Left lobe of liver (tissue), 2 donors: ENCODE measurements around the gene LITAF. TPM values are rescaled to one million over a fixed set of nuclear protein-coding genes. Genes with fewer than 3 reads are reported as not detected.
A peak's percentile ranks its signal among the peaks of the same experiment; 100 is the strongest.
"Not testable (repeated sequence)": the region's sequence is repeated elsewhere in the genome, so short reads cannot be mapped to it uniquely, and the experiment has no call there.

Source experiments
- ATAC-seq: fragments of 200-7000 bp; cut with Tn5 transposase; one replicate; pipeline ENCODE4 v1.9.1; 2020; ENCODE audit warnings: mild to moderate bottlenecking, moderate library complexity
- DNase-seq: peaks from one replicate; pipeline ENCODE4 v3.0.0-alpha.2; 2020; ENCODE audit warnings: low spot score
- total RNA-seq: library from RNA; stranded (reverse); gene quantifications from one replicate; pipeline ENCODE4 v1.2.1, GENCODE V29; 2021
- donor health status: DM: no; HTN: no; CAD: no; lungs with moderate emphysema.
- donor health status: DM: no; HTN: yes; CAD: no.

The LITAF gene
- total RNA-seq, 1 donor from 2014 or later, result 47.0 TPM

- DNase-seq (no peak), ATAC-seq (no peak)
Measured at GRCh38 chr16:11580451-11581086, 6.2 kb downstream of the LITAF start.

GRCh38 chr16:11577290-11577660 lies 9.4 kb downstream of the LITAF start:
- DNase-seq, ATAC-seq: not testable (repeated sequence)

GRCh38 chr16:11576427-11577289 lies 10.1 kb downstream of the LITAF start:
- peak; percentile 22 for ATAC-seq
- no peak for DNase-seq

GRCh38 chr16:11575223-11575589 lies 11.5 kb downstream of the LITAF start:
- DNase-seq, result no peak
- peak; percentile 21 for ATAC-seq

GRCh38 chr16:11572301-11572995 lies 14.3 kb downstream of the LITAF start:
- DNase-seq (no peak), ATAC-seq (peak; percentile 43)

- DNase-seq (no peak), ATAC-seq (no peak)
Measured at GRCh38 chr16:11571549-11571948, 15.2 kb downstream of the LITAF start.

- DNase-seq (no peak), ATAC-seq (no peak)
Measured at GRCh38 chr16:11570806-11571205, 15.9 kb downstream of the LITAF start.

- DNase-seq, result no peak
- no peak for ATAC-seq
Measured at GRCh38 chr16:11570258-11570657, 16.5 kb downstream of the LITAF start.

GRCh38 chr16:11566398-11566797 lies 20.3 kb downstream of the LITAF start:
- DNase-seq (no peak), ATAC-seq (no peak)

GRCh38 chr16:11565665-11566064 lies 21.1 kb downstream of the LITAF start:
- DNase-seq (no peak), ATAC-seq (no peak)

- ATAC-seq (peak; percentile 82), DNase-seq (no peak)
Measured at GRCh38 chr16:11564046-11564926, 22.4 kb downstream of the LITAF start.

GRCh38 chr16:11563493-11564040 lies 23.2 kb downstream of the LITAF start:
- no peak for DNase-seq
- peak; percentile 15 for ATAC-seq

- ATAC-seq (no peak), DNase-seq (no peak)
Measured at GRCh38 chr16:11562941-11563340, 23.8 kb downstream of the LITAF start.

- ATAC-seq (no peak), DNase-seq (no peak)
Measured at GRCh38 chr16:11562411-11562810, 24.3 kb downstream of the LITAF start.

- DNase-seq (no peak), ATAC-seq (no peak)
Measured at GRCh38 chr16:11561856-11562255, 24.9 kb downstream of the LITAF start.

- no peak for ATAC-seq
Measured at GRCh38 chr16:11561454-11561805, 25.3 kb downstream of the LITAF start.

GRCh38 chr16:11560701-11561453 lies 25.8 kb downstream of the LITAF start:
- DNase-seq (no peak), ATAC-seq (peak; percentile 38)

More at GRCh38 chr16:11561454-11561805, 25.3 kb downstream of the LITAF start:
- DNase-seq, result no peak

GRCh38 chr16:11558308-11558823 lies 28.4 kb downstream of the LITAF start:
- ATAC-seq, DNase-seq: not testable (repeated sequence)

- DNase-seq (no peak), ATAC-seq (no peak)
Measured at GRCh38 chr16:11557801-11558200, 28.9 kb downstream of the LITAF start.
